ENCODE results near the gene C1orf198.

C1orf198 gene

GRCh38 chr1:230828421-230828820 lies 39.9 kb downstream of the C1orf198 start:
- DNase-seq, result no peak

GRCh38 chr1:230827801-230828200 lies 40.5 kb downstream of the C1orf198 start:
- DNase-seq, result no peak

- peak; percentile 25 for DNase-seq
Observed at GRCh38 chr1:230827081-230827681, 41.1 kb downstream of the C1orf198 start.

GRCh38 chr1:230826166-230826875 lies 42.0 kb downstream of the C1orf198 start:
- DNase-seq, result no peak

GRCh38 chr1:230825761-230826160 lies 42.6 kb downstream of the C1orf198 start:
- DNase-seq, result no peak

GRCh38 chr1:230824919-230825721 lies 43.2 kb downstream of the C1orf198 start:
- no peak for DNase-seq

GRCh38 chr1:230824551-230824918 lies 43.8 kb downstream of the C1orf198 start:
- no peak for DNase-seq

GRCh38 chr1:230823931-230824381 lies 44.4 kb downstream of the C1orf198 start:
- DNase-seq, result no peak

GRCh38 chr1:230823426-230823825 lies 44.9 kb downstream of the C1orf198 start:
- DNase-seq, result no peak

- DNase-seq, result no peak
Observed at GRCh38 chr1:230822092-230822581, 46.2 kb downstream of the C1orf198 start.

GRCh38 chr1:230821346-230821745 lies 47.0 kb downstream of the C1orf198 start:
- DNase-seq, result no peak

- no peak for DNase-seq
Observed at GRCh38 chr1:230820568-230820967, 47.8 kb downstream of the C1orf198 start.

GRCh38 chr1:230819976-230820375 lies 48.3 kb downstream of the C1orf198 start:
- no peak for DNase-seq

GRCh38 chr1:230818901-230819300 lies 49.4 kb downstream of the C1orf198 start:
- DNase-seq, result no peak

- DNase-seq, result no peak
Observed at GRCh38 chr1:230818367-230818766, 50.0 kb downstream of the C1orf198 start.

- DNase-seq, result no peak
Observed at GRCh38 chr1:230816018-230816417, 52.3 kb downstream of the C1orf198 start.

GRCh38 chr1:230814949-230815692 lies 53.2 kb downstream of the C1orf198 start:
- no peak for DNase-seq

- DNase-seq, result no peak
Observed at GRCh38 chr1:230812568-230812967, 55.8 kb downstream of the C1orf198 start.

GRCh38 chr1:230809256-230809990 lies 58.9 kb downstream of the C1orf198 start:
- DNase-seq, result no peak

- DNase-seq, result no peak
Observed at GRCh38 chr1:230808281-230808872, 59.9 kb downstream of the C1orf198 start.

GRCh38 chr1:230807561-230808280 lies 60.6 kb downstream of the C1orf198 start:
- no peak for DNase-seq

All from NCI-H1092 treated with DMSO at 0.1 percent for 48 hours (cell line).